Endothelial cell (in vitro differentiated cells): ENCODE measurements around the gene ATP2C2. TPM values are rescaled to one million over a fixed set of nuclear protein-coding genes. Genes with fewer than 3 reads are reported as not detected.

Source experiments
- DNase-seq: peaks from one replicate; pipeline ENCODE4 v3.0.0; 2021; ENCODE audit warnings: low spot score
- H3K27ac Mint-ChIP-seq: one replicate; pipeline ENCODE4 v1.8.0; 2021; ENCODE audit warnings: mixed read lengths, inconsistent platforms; ENCODE audit not compliant: unreplicated experiment
- H3K27me3 Mint-ChIP-seq: one replicate; pipeline ENCODE4 v1.8.0; 2021; ENCODE audit warnings: mild to moderate bottlenecking, moderate library complexity, mixed read lengths, inconsistent platforms; ENCODE audit not compliant: unreplicated experiment
- H3K36me3 Mint-ChIP-seq: one replicate; pipeline ENCODE4 v1.8.0; 2021; ENCODE audit warnings: mild to moderate bottlenecking, low read depth, mixed read lengths, inconsistent platforms; ENCODE audit not compliant: unreplicated experiment
- H3K4me1 Mint-ChIP-seq: one replicate; pipeline ENCODE4 v1.8.0; 2021; ENCODE audit warnings: mild to moderate bottlenecking, mixed read lengths, inconsistent platforms; ENCODE audit not compliant: unreplicated experiment
- H3K4me3 Mint-ChIP-seq: one replicate; pipeline ENCODE4 v1.8.0; 2021; ENCODE audit warnings: mild to moderate bottlenecking, mixed read lengths, inconsistent platforms; ENCODE audit not compliant: unreplicated experiment
- H3K9me3 Mint-ChIP-seq: one replicate; pipeline ENCODE4 v1.8.0; 2021; ENCODE audit warnings: mixed read lengths, inconsistent platforms; ENCODE audit not compliant: unreplicated experiment
- total RNA-seq: library from RNA; stranded (reverse); fragmentation: NEBNext Ultra II Directional; extraction: Animal tissue kit (Norgen Biotek cat#: 25700); gene quantifications from one replicate; pipeline ENCODE4 v1.2.1, GENCODE V29; 2021; ENCODE audit not compliant: unreplicated experiment
- TF ChIP-seq, protein P1 (sequence below): fragments of 200-600 bp; sonication (generic); IDR thresholded peaks from one replicate; pipeline ENCODE4 v1.5.0; 2021; ENCODE audit warnings: antibody characterized with exemption; ENCODE audit not compliant: unreplicated experiment

ATP2C2 gene
- total RNA-seq, 1 donor from 2014 or later, result 2.7 TPM

- no peak for DNase-seq
- peaks cover 13% of the 10 kb centered on the region for H3K4me1 Mint-ChIP-seq
- H3K9me3 Mint-ChIP-seq, result no peaks in the 10 kb centered on the region
- TF ChIP-seq, protein P1, sequence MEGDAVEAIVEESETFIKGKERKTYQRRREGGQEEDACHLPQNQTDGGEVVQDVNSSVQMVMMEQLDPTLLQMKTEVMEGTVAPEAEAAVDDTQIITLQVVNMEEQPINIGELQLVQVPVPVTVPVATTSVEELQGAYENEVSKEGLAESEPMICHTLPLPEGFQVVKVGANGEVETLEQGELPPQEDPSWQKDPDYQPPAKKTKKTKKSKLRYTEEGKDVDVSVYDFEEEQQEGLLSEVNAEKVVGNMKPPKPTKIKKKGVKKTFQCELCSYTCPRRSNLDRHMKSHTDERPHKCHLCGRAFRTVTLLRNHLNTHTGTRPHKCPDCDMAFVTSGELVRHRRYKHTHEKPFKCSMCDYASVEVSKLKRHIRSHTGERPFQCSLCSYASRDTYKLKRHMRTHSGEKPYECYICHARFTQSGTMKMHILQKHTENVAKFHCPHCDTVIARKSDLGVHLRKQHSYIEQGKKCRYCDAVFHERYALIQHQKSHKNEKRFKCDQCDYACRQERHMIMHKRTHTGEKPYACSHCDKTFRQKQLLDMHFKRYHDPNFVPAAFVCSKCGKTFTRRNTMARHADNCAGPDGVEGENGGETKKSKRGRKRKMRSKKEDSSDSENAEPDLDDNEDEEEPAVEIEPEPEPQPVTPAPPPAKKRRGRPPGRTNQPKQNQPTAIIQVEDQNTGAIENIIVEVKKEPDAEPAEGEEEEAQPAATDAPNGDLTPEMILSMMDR, result no peak
- peaks cover 3% of the 10 kb centered on the region for H3K27me3 Mint-ChIP-seq
- H3K27ac Mint-ChIP-seq, result no peak overlapping the region
- H3K36me3 Mint-ChIP-seq, result peaks cover 15% of the 10 kb centered on the region
- H3K4me3 Mint-ChIP-seq, result no peak overlapping the region
Measured at GRCh38 chr16:84485255-84486010, 117.1 kb downstream of the ATP2C2 start.

GRCh38 chr16:84486126-84486525 lies 117.8 kb downstream of the ATP2C2 start:
- Mint-ChIP-seq H3K27ac (no peak overlapping the region), H3K36me3 (peaks cover 21% of the 10 kb centered on the region), H3K4me1 (peaks cover 13% of the 10 kb centered on the region), H3K4me3 (no peak overlapping the region), H3K27me3 (peaks cover 3% of the 10 kb centered on the region), H3K9me3 (no peaks in the 10 kb centered on the region)
- no peak for DNase-seq
- TF ChIP-seq, protein P1, result no peak

DNA sequence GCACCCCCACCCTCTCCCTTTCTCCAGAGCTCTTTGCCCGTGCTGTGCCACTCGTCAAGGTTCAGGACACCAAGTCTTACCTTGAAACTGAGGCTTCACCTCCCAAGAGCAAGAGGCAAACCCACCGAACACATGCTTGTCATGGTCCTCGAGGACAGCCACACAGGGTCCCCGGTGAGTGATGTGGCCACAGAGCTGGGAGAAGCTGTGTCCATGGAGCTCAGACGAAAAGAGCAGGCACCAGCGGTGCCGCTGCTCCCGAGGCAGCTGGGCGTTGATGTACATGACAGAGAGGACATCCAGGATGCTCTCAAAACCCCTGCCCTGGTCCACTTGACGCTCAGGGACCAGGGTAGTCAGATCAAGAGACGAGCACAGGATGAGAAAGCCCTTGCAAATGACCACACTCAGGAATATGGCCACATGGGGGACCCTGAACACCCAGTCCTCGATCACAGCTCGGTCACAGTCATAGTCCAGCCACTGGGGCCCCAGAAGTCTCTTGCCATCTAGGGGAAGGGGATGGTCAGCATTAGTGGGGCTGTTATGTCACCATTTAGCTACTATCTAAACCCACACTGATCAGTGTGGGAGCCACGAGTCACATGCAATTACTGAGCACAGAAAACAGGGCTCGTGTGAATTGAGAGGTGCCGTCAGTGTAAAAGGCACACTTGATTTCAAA lies 118.4 kb downstream of the ATP2C2 start:
- TF ChIP-seq, protein P1, result no peak
- Mint-ChIP-seq H3K36me3 (peaks cover 21% of the 10 kb centered on the region), H3K4me3 (no peak overlapping the region), H3K9me3 (no peaks in the 10 kb centered on the region), H3K27me3 (peaks cover 3% of the 10 kb centered on the region), H3K4me1 (peaks cover 13% of the 10 kb centered on the region), H3K27ac (no peak overlapping the region)
- DNase-seq, result no peak

DNA sequence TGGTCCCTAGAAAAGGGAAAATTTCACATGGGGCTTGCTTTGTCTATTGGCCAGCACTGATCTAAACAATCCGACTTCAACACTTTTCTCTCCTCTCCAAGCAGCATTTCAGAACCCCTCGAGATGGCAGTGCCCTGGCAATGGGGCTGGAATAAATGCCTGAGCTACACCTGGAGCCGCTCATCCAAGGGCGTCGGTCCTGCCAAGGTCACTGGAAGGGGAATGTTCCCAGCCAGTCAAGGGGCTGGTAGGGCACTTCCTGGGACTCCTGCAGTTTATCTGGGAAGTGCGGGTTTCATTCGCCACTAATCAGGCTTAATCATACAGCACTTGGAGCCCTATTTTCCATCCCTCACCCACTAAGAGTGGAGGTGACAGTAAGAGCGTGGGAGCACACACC lies 119.0 kb downstream of the ATP2C2 start:
- no peak for DNase-seq
- Mint-ChIP-seq H3K27me3 (peaks cover 3% of the 10 kb centered on the region), H3K36me3 (peaks cover 21% of the 10 kb centered on the region), H3K27ac (no peak overlapping the region), H3K4me3 (no peak overlapping the region), H3K9me3 (no peaks in the 10 kb centered on the region), H3K4me1 (peaks cover 10% of the 10 kb centered on the region)
- TF ChIP-seq, protein P1, result no peak

DNA sequence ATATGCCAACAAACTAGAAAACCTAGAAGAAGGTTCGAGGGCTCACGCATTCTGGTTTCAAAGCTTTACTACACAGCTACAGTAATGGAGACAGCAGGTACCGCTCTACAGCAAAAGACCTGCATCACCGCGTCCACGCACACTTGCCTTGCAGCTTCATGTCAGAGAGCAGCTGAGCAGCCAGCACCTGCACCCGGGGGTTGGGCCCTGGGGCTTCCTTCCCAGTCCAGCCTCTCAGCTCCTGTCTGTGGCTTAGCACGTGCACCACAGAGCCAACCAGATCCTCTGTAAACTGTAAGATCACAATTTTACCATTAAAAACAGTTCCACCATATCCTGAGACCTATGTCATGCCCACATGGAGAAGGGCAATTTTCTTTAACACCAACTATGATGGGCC lies 120.8 kb downstream of the ATP2C2 start:
- TF ChIP-seq, protein P1, result no peak
- no peak overlapping the region for H3K4me3 Mint-ChIP-seq
- peaks cover 31% of the 10 kb centered on the region for H3K36me3 Mint-ChIP-seq
- DNase-seq, result no peak
- H3K4me1 Mint-ChIP-seq, result peaks cover 4% of the 10 kb centered on the region
- H3K27me3 Mint-ChIP-seq, result peaks cover 3% of the 10 kb centered on the region
- no peak overlapping the region for H3K27ac Mint-ChIP-seq
- H3K9me3 Mint-ChIP-seq, result peaks cover 4% of the 10 kb centered on the region
